GM23338 (cell line): ENCODE measurements around the gene MCCC1.

Experiments
- CREB1 ChIP-seq: fragments of 250-450 bp; sonication (Bioruptor Pico); IDR thresholded peaks from 2 replicates; pipeline ENCODE4 v1.5.0; 2020; ENCODE audit warnings: low read depth, mild to moderate bottlenecking, moderate library complexity
- EZH2 ChIP-seq: fragments of 200-600 bp; sonication (generic); IDR thresholded peaks from one replicate; pipeline ENCODE4 v1.8.0; 2017; ENCODE audit warnings: antibody characterized with exemption, mild to moderate bottlenecking, low read depth; ENCODE audit not compliant: unreplicated experiment
- EZH2phosphoT487 ChIP-seq: fragments of 200-600 bp; sonication (generic); IDR thresholded peaks from one replicate; pipeline ENCODE4 v1.8.1; 2018; ENCODE audit warnings: antibody characterized with exemption; ENCODE audit not compliant: unreplicated experiment
- JUNB ChIP-seq: IDR thresholded peaks from one replicate; pipeline ENCODE4 v1.6.1; 2016; ENCODE audit warnings: antibody characterized with exemption; ENCODE audit not compliant: unreplicated experiment
- NANOG ChIP-seq: IDR thresholded peaks from 2 replicates; pipeline ENCODE4 v1.6.1; 2016; ENCODE audit warnings: antibody characterized with exemption, borderline replicate concordance
- POLR2AphosphoS5 ChIP-seq: IDR thresholded peaks from 2 replicates; pipeline ENCODE4 v1.6.1; 2016; ENCODE audit warnings: antibody characterized with exemption, low read depth
- STAT1 ChIP-seq: IDR thresholded peaks from one replicate; pipeline ENCODE4 v1.6.1; 2016; ENCODE audit warnings: antibody characterized with exemption; ENCODE audit not compliant: unreplicated experiment
- ZNF114 ChIP-seq: fragments of 250-450 bp; sonication (Bioruptor Pico); IDR thresholded peaks from 2 replicates; pipeline ENCODE4 v1.5.0; 2020; ENCODE audit warnings: mild to moderate bottlenecking, moderate library complexity
- ZNF331 ChIP-seq: fragments of 250-450 bp; sonication (Bioruptor Pico); IDR thresholded peaks from 2 replicates; pipeline ENCODE4 v1.5.0; 2020; ENCODE audit warnings: low read depth, mild to moderate bottlenecking, moderate library complexity
- TF ChIP-seq, protein P1 (sequence below), 2 experiments: fragments of 200-600 bp in 1 of 2; sonication (generic) in 1 of 2; conservative IDR thresholded peaks; 2 replicates each; pipeline versions ENCODE4 v1.5.1 to v1.6.1; 2016 to 2017; ENCODE audit warnings: antibody characterized with exemption in 2 of 2, low read depth in 2 of 2, mild to moderate bottlenecking in 2 of 2, moderate library complexity in 1 of 2
- TF ChIP-seq, protein P2 (sequence below): IDR thresholded peaks from one replicate; pipeline ENCODE4 v1.6.1; 2018; ENCODE audit warnings: antibody characterized with exemption; ENCODE audit not compliant: unreplicated experiment
- TF ChIP-seq, protein P3 (sequence below): IDR thresholded peaks from 2 replicates; pipeline ENCODE4 v1.6.1; 2016; ENCODE audit warnings: antibody characterized with exemption
- TF ChIP-seq, protein P4 (sequence below): fragments of 250-450 bp; sonication (Bioruptor Pico); IDR thresholded peaks from 2 replicates; pipeline ENCODE4 v1.5.0; 2020; ENCODE audit warnings: mild to moderate bottlenecking, moderate library complexity

DNA sequence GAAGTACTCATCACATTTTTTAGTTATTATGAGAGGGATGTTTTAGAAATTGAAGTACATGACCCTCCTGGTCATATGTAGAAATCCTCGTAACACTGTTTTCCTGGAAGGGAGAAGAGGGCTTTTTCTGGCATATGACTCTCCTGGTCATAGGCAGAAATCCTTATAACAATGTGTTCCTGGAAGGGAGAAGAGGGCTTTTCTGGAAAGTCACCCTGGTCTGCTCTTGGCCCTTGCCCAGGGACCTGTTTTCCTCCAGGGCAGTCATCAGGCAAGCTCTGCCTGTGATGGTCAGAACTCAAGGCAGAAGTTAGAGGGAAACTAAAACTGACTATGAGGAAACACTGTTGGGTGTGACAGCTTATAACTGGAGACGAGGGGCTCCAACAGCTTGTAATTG lies 35.5 kb upstream of the MCCC1 start:
- TF ChIP-seq, protein P1, sequence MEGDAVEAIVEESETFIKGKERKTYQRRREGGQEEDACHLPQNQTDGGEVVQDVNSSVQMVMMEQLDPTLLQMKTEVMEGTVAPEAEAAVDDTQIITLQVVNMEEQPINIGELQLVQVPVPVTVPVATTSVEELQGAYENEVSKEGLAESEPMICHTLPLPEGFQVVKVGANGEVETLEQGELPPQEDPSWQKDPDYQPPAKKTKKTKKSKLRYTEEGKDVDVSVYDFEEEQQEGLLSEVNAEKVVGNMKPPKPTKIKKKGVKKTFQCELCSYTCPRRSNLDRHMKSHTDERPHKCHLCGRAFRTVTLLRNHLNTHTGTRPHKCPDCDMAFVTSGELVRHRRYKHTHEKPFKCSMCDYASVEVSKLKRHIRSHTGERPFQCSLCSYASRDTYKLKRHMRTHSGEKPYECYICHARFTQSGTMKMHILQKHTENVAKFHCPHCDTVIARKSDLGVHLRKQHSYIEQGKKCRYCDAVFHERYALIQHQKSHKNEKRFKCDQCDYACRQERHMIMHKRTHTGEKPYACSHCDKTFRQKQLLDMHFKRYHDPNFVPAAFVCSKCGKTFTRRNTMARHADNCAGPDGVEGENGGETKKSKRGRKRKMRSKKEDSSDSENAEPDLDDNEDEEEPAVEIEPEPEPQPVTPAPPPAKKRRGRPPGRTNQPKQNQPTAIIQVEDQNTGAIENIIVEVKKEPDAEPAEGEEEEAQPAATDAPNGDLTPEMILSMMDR (conservative IDR thresholded peaks at IDR 0.05; ENCODE audit: low read depth in 2 of 2), result no peak
- TF ChIP-seq, protein P2, sequence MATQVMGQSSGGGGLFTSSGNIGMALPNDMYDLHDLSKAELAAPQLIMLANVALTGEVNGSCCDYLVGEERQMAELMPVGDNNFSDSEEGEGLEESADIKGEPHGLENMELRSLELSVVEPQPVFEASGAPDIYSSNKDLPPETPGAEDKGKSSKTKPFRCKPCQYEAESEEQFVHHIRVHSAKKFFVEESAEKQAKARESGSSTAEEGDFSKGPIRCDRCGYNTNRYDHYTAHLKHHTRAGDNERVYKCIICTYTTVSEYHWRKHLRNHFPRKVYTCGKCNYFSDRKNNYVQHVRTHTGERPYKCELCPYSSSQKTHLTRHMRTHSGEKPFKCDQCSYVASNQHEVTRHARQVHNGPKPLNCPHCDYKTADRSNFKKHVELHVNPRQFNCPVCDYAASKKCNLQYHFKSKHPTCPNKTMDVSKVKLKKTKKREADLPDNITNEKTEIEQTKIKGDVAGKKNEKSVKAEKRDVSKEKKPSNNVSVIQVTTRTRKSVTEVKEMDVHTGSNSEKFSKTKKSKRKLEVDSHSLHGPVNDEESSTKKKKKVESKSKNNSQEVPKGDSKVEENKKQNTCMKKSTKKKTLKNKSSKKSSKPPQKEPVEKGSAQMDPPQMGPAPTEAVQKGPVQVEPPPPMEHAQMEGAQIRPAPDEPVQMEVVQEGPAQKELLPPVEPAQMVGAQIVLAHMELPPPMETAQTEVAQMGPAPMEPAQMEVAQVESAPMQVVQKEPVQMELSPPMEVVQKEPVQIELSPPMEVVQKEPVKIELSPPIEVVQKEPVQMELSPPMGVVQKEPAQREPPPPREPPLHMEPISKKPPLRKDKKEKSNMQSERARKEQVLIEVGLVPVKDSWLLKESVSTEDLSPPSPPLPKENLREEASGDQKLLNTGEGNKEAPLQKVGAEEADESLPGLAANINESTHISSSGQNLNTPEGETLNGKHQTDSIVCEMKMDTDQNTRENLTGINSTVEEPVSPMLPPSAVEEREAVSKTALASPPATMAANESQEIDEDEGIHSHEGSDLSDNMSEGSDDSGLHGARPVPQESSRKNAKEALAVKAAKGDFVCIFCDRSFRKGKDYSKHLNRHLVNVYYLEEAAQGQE, result no peak
- no peak for TF ChIP-seq POLR2AphosphoS5
- no peak for TF ChIP-seq EZH2phosphoT487
- no peak for TF ChIP-seq CREB1
- TF ChIP-seq STAT1, result no peak
- TF ChIP-seq, protein P3, sequence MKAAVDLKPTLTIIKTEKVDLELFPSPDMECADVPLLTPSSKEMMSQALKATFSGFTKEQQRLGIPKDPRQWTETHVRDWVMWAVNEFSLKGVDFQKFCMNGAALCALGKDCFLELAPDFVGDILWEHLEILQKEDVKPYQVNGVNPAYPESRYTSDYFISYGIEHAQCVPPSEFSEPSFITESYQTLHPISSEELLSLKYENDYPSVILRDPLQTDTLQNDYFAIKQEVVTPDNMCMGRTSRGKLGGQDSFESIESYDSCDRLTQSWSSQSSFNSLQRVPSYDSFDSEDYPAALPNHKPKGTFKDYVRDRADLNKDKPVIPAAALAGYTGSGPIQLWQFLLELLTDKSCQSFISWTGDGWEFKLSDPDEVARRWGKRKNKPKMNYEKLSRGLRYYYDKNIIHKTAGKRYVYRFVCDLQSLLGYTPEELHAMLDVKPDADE, result no peak
- TF ChIP-seq EZH2, result no peak
- no peak for TF ChIP-seq NANOG
- no peak for TF ChIP-seq ZNF114 (CRISPR knock-in tag)
- TF ChIP-seq JUNB, result no peak
- TF ChIP-seq ZNF331, result no peak
- TF ChIP-seq, protein P4, sequence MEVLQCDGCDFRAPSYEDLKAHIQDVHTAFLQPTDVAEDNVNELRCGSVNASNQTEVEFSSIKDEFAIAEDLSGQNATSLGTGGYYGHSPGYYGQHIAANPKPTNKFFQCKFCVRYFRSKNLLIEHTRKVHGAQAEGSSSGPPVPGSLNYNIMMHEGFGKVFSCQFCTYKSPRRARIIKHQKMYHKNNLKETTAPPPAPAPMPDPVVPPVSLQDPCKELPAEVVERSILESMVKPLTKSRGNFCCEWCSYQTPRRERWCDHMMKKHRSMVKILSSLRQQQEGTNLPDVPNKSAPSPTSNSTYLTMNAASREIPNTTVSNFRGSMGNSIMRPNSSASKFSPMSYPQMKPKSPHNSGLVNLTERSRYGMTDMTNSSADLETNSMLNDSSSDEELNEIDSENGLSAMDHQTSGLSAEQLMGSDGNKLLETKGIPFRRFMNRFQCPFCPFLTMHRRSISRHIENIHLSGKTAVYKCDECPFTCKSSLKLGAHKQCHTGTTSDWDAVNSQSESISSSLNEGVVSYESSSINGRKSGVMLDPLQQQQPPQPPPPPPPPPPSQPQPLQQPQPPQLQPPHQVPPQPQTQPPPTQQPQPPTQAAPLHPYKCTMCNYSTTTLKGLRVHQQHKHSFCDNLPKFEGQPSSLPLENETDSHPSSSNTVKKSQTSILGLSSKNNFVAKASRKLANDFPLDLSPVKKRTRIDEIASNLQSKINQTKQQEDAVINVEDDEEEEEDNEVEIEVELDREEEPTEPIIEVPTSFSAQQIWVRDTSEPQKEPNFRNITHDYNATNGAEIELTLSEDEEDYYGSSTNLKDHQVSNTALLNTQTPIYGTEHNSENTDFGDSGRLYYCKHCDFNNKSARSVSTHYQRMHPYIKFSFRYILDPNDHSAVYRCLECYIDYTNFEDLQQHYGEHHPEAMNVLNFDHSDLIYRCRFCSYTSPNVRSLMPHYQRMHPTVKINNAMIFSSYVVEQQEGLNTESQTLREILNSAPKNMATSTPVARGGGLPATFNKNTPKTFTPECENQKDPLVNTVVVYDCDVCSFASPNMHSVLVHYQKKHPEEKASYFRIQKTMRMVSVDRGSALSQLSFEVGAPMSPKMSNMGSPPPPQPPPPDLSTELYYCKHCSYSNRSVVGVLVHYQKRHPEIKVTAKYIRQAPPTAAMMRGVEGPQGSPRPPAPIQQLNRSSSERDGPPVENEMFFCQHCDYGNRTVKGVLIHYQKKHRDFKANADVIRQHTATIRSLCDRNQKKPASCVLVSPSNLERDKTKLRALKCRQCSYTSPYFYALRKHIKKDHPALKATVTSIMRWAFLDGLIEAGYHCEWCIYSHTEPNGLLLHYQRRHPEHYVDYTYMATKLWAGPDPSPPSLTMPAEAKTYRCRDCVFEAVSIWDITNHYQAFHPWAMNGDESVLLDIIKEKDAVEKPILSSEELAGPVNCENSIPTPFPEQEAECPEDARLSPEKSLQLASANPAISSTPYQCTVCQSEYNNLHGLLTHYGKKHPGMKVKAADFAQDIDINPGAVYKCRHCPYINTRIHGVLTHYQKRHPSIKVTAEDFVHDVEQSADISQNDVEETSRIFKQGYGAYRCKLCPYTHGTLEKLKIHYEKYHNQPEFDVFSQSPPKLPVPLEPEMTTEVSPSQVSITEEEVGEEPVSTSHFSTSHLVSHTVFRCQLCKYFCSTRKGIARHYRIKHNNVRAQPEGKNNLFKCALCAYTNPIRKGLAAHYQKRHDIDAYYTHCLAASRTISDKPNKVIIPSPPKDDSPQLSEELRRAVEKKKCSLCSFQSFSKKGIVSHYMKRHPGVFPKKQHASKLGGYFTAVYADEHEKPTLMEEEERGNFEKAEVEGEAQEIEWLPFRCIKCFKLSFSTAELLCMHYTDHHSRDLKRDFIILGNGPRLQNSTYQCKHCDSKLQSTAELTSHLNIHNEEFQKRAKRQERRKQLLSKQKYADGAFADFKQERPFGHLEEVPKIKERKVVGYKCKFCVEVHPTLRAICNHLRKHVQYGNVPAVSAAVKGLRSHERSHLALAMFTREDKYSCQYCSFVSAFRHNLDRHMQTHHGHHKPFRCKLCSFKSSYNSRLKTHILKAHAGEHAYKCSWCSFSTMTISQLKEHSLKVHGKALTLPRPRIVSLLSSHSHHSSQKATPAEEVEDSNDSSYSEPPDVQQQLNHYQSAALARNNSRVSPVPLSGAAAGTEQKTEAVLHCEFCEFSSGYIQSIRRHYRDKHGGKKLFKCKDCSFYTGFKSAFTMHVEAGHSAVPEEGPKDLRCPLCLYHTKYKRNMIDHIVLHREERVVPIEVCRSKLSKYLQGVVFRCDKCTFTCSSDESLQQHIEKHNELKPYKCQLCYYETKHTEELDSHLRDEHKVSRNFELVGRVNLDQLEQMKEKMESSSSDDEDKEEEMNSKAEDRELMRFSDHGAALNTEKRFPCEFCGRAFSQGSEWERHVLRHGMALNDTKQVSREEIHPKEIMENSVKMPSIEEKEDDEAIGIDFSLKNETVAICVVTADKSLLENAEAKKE, result no peak
